ENCODE data around the gene FEV. TPM values are rescaled to one million over a fixed set of nuclear protein-coding genes. Genes with fewer than 3 reads are reported as not detected.

FEV gene
- total and polyA plus RNA-seq, 10 donors = not detected

- no peak for DNase-seq
- Histone ChIP-seq H3K4me3 (peak overlapping the region; percentile 25 to 72 (median 42)), H3K36me3 (no peaks in the 10 kb centered on the region), H3K4me1 (peaks cover 3 to 43% (median 27%) of the 10 kb centered on the region in 6 donors), H3K27me3 (replicated peaks in 1 of 7) (peaks cover 0 to 97% (median 63%) of the 10 kb centered on the region in 7 donors), H3K27ac (no peak overlapping the region), H3K9me3 (peaks cover 0 to 4% (median 0%) of the 10 kb centered on the region in 8 donors)
- WGBS, 5 donors = 0 to 5% (median 3%) methylated on average over 5 to 67 of the region's 67 CpGs
- intact Hi-C loops (cut with DNase I; ENCODE audit: low total_unique reads) = no loop called here
- no peak for TF ChIP-seq POLR2A (IDR thresholded peaks at IDR 0.05)
- TF ChIP-seq POLR2AphosphoS5 (IDR thresholded peaks at IDR 0.05) = no peak
These were observed 25.1 kb downstream of the FEV start for GRCh38 chr2:218959761-218960308.

- no peak within 1 kb of the TSS for H3K27ac ChIP-seq
- TF ChIP-seq CTCF (IDR thresholded peaks at IDR 0.05 in 8 of 11, conservative IDR thresholded peaks at IDR 0.05 in 3 of 11) = no peak
- TF ChIP-seq POLR2AphosphoS5 (IDR thresholded peaks at IDR 0.05) = peak in 1 of 3 donors; percentile 24
- TF ChIP-seq POLR2A (IDR thresholded peaks at IDR 0.05) = no peak
- no peaks in the 10 kb centered on the region for H3K36me3 ChIP-seq
- intact Hi-C loops (cut with DNase I; ENCODE audit: low total_unique reads) = no loop called here
- DNase-seq = peak; percentile 86
- H3K9me3 ChIP-seq = peaks cover 0 to 4% (median 0%) of the 10 kb centered on the region in 8 donors
- H3K4me3 ChIP-seq = peak within 1 kb of the TSS; percentile 25 to 72 (median 42)
- H3K27me3 ChIP-seq (replicated peaks in 1 of 7) = peaks cover 0 to 97% (median 57%) of the 10 kb centered on the region in 7 donors
- peaks cover 3 to 43% (median 27%) of the 10 kb centered on the region in 6 donors for H3K4me1 ChIP-seq
- 1 to 2% (median 2%) methylated on average over 28 to 37 of the region's 37 CpGs for WGBS, 5 donors
These were observed 25.7 kb downstream of the FEV start, which contains the start of gene CDK5R2 for GRCh38 chr2:218959141-218959731. Gene CDK5R2, plus strand, starts transcription at chr2:218959666. Its CDS starts 155 bp downstream, at chr2:218959821.

GRCh38 chr2:218958276-218958675 is 26.7 kb downstream of the FEV start:
- intact Hi-C loops (cut with DNase I; ENCODE audit: low total_unique reads) = no loop called here
- WGBS, 5 donors = 88 to 100% (median 93%) methylated on average over 1 of the region's 1 CpG

GRCh38 chr2:218957671-218958070 is 27.3 kb downstream of the FEV start:
- intact Hi-C loops (cut with DNase I; ENCODE audit: low total_unique reads) = no loop called here

More at GRCh38 chr2:218958276-218958675, 26.7 kb downstream of the FEV start:
- Histone ChIP-seq H3K9me3 (peaks cover 0 to 4% (median 0%) of the 10 kb centered on the region in 8 donors), H3K36me3 (no peaks in the 10 kb centered on the region), H3K4me1 (peaks cover 3 to 42% (median 26%) of the 10 kb centered on the region in 6 donors), H3K4me3 (no peak overlapping the region), H3K27me3 (replicated peaks in 1 of 7) (peaks cover 0 to 97% (median 48%) of the 10 kb centered on the region in 7 donors), H3K27ac (no peak overlapping the region)
- no peak for DNase-seq
- TF ChIP-seq POLR2AphosphoS5 (IDR thresholded peaks at IDR 0.05) (no peak), CTCF (IDR thresholded peaks at IDR 0.05 in 8 of 11, conservative IDR thresholded peaks at IDR 0.05 in 3 of 11) (no peak), POLR2A (IDR thresholded peaks at IDR 0.05) (no peak)

More at GRCh38 chr2:218957671-218958070, 27.3 kb downstream of the FEV start:
- Histone ChIP-seq H3K36me3 (no peaks in the 10 kb centered on the region), H3K27ac (no peak overlapping the region), H3K27me3 (replicated peaks in 1 of 7) (peaks cover 0 to 95% (median 42%) of the 10 kb centered on the region in 7 donors), H3K4me3 (no peak overlapping the region), H3K9me3 (peaks cover 0 to 2% (median 0%) of the 10 kb centered on the region in 8 donors), H3K4me1 (peaks cover 3 to 36% (median 20%) of the 10 kb centered on the region in 6 donors)
- WGBS, 5 donors = 79 to 89% (median 80%) methylated on average over 4 of the region's 4 CpGs
- DNase-seq = no peak
- TF ChIP-seq POLR2A (IDR thresholded peaks at IDR 0.05) (no peak), CTCF (IDR thresholded peaks at IDR 0.05 in 8 of 11, conservative IDR thresholded peaks at IDR 0.05 in 3 of 11) (no peak), POLR2AphosphoS5 (IDR thresholded peaks at IDR 0.05) (no peak)
